ENCODE data around the gene MED19. TPM values are rescaled to one million over a fixed set of nuclear protein-coding genes. Genes with fewer than 3 reads are reported as not detected.

MED19 gene
- total RNA-seq, 1 experiment from 2014 or later = 40.7 TPM

DNA sequence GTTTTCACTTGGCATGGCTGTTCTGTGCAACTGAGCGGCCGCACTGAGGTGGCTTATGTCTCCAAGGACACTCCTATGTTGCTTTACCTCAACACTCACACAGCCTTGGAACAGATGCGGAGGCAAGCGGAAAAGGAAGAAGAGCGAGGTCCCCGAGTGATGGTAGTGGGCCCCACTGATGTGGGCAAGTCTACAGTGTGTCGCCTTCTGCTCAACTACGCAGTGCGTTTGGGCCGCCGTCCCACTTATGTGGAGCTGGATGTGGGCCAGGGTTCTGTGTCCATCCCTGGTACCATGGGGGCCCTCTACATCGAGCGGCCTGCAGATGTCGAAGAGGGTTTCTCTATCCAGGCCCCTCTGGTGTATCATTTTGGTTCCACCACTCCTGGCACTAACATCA is 52.3 kb downstream of the MED19 start:
- in situ Hi-C loops (cut with HindIII; ENCODE audit: low sequenced_read_pairs) = no loop called here
- DNase-seq (ENCODE audit: low spot score) = no peak

DNA sequence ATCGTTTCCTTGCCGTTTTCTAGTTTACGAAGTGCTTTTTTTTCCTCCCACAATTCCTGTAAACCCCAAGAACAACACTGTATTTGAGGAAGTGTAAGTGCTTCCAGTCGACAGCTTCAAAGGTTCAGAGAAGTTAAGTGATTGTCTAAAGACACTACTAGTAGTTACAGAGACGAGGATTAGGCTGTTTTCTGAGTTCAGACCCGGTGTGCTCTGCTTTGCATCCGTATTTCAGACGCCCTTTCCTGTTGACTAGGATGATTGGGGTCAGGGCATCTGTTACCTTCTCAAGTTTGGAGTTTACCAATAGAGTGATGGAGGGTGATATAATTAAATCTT is 54.0 kb downstream of the MED19 start:
- no peak for DNase-seq (ENCODE audit: low spot score)
- in situ Hi-C loops (cut with HindIII; ENCODE audit: low sequenced_read_pairs) = no loop called here

DNA sequence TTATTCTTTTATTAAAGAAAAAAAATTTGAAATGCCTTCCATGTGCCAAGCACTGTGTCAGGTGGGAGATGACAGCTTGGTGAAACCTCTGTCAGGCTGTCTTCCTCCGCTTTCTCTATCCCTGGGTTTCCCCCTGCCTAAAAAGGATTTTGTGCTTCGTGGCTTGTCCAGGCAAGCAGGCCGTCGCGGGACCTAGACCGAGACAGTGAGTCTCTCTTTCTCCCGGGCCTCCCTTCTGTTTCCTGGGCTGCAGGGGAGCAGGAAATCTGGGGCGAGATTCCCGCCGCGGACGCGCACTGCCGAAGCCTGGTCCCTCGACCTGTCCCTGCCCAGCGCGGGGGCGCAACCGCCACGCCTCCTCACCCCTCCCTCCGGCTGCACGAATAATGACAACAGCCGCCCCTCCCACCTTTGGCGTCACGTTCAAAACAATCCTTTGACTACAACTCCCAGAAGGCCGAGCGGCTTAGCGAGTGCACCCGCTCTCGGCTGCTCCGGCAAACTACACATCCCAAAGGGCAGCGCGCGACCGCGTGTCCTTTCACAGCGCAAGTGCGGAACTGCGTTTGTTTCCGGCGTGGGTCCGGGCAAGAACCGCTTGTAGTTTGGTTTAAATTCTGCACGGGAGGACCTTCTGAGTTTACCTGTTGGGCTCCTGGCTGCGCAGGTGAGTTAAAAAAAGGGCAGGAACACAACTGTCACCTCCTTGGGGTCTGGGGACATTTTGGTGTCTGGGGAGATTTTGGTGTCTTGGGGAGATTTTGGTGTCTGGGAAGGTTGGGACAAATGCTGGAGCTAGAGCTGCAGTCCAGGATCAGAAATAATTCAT is 54.6 kb downstream of the MED19 start, which contains the start of gene CLP1:
Gene CLP1 (plus strand): TSS at position 569 of the 829 bp plus-strand sequence. CDS start 1,715 bp downstream, outside the sequence.
- in situ Hi-C loops (cut with HindIII; ENCODE audit: low sequenced_read_pairs) = no loop called here
- peak; percentile 100 for DNase-seq (ENCODE audit: low spot score)

DNA sequence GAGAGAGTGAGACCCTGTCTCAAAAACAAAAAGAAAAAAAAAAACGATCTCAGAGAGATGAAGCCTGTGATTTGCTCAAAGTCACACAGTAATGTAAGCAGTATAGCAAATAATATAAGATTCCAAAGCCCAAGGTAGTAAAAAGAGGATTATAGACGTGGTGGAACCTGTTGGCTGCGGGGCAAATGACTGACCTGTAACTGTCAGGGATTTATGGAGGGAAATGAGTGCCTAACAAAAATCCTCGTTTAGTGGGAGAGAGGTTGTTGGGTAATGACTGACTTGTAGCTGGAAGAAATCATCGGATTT is 55.2 kb downstream of the MED19 start:
- in situ Hi-C loops (cut with HindIII; ENCODE audit: low sequenced_read_pairs) = no loop called here
- DNase-seq (ENCODE audit: low spot score) = no peak

Other genes with a start within 250 kb of the MED19 start
- 8.8 and 15.1 TPM in 2 replicates for gene SLC43A1, start 196.5 kb downstream of the MED19 start, total RNA-seq (2014; rRNA removed; shearing (Covaris generic))
- gene TIMM10, start 181.5 kb downstream of the MED19 start, total RNA-seq (2014; rRNA removed; shearing (Covaris generic)) = 36.2 and 53.0 TPM in 2 replicates
- not detected in 2 replicates for gene SMTNL1, start 174.6 kb downstream of the MED19 start, total RNA-seq (2014; rRNA removed; shearing (Covaris generic))
- 35.9 and 40.3 TPM in 2 replicates for gene UBE2L6, start 144.5 kb downstream of the MED19 start, total RNA-seq (2014; rRNA removed; shearing (Covaris generic))
- gene SERPING1, start 114.5 kb downstream of the MED19 start, total RNA-seq (2014; rRNA removed; shearing (Covaris generic)) = 22.3 and 22.8 TPM in 2 replicates
- gene YPEL4, start 62.3 kb downstream of the MED19 start, total RNA-seq (2014; rRNA removed; shearing (Covaris generic)) = 2.1 TPM in 1 of 2 replicates, not detected in the other
- gene CLP1, start 54.5 kb downstream of the MED19 start, total RNA-seq (2014; rRNA removed; shearing (Covaris generic)) = 30.5 and 33.9 TPM in 2 replicates
- 46.5 and 49.0 TPM in 2 replicates for gene ZDHHC5, start 44.1 kb downstream of the MED19 start, total RNA-seq (2014; rRNA removed; shearing (Covaris generic))
- gene TMX2, start 378 bp upstream of the MED19 start, total RNA-seq (2014; rRNA removed; shearing (Covaris generic)) = 104 and 145 TPM in 2 replicates
- 184 and 229 TPM in 2 replicates for gene SELENOH, start 29.3 kb upstream of the MED19 start, total RNA-seq (2014; rRNA removed; shearing (Covaris generic))
- not detected in 2 replicates for gene BTBD18, start 39.6 kb upstream of the MED19 start, total RNA-seq (2014; rRNA removed; shearing (Covaris generic))
- gene CTNND1, start 49.6 kb upstream of the MED19 start, total RNA-seq (2014; rRNA removed; shearing (Covaris generic)) = 33.5 and 47.7 TPM in 2 replicates

Data from G401 (cell line).